AG04450 (cell line): ENCODE measurements around the gene FBXL15. TPM values are rescaled to one million over a fixed set of nuclear protein-coding genes. Genes with fewer than 3 reads are reported as not detected.

Source experiments
- CTCF ChIA-PET: fragments of 300-600, 350-600 bp; formaldehyde crosslinking; extraction: SDS; loops from one replicate; lab custom pipeline; 2022; ENCODE audit warnings: antibody characterized with exemption, inconsistent platforms; lab: Charles Lee
- POLR2A ChIA-PET: fragments of 350-600 bp; formaldehyde crosslinking; extraction: SDS; loops from one replicate; lab custom pipeline; 2021; ENCODE audit warnings: antibody characterized with exemption, inconsistent platforms; lab: Yijun Ruan, JAX
- DNase-seq: peaks from one replicate; pipeline ENCODE4 v3.0.0-alpha.2; 2011; ENCODE audit warnings: low read depth, low spot score
- H3K27ac ChIP-seq: one replicate; pipeline ENCODE4 v1.5.1; 2012; ENCODE audit warnings: low read depth, low read length, control low read depth
- H3K27me3 ChIP-seq: one replicate; pipeline ENCODE4 v1.6.0; 2012; ENCODE audit warnings: low read length; ENCODE audit not compliant: control insufficient read depth, insufficient read depth
- H3K4me3 ChIP-seq: 2 replicates; pipeline ENCODE4 v1.5.1; 2011; ENCODE audit warnings: mild to moderate bottlenecking, low read depth, low read length, control low read depth
- H3K9me3 ChIP-seq: 2 replicates; pipeline ENCODE4 v1.5.1; 2012; ENCODE audit warnings: low read length; ENCODE audit not compliant: control insufficient read depth, insufficient read depth
- CTCF ChIP-seq: IDR thresholded peaks from 2 replicates; pipeline ENCODE4 v1.5.1; 2011; ENCODE audit warnings: low read depth, low read length, control low read depth, inconsistent platforms
- polyA plus RNA-seq: library from polyadenylated mRNA; depleted of rRNA; stranded (reverse); fragments of >200 nt; gene quantifications from 2 replicates; pipeline ENCODE4 v1.2.3, GENCODE V29; 2011

Gene FBXL15
- polyA plus RNA-seq, 1 experiment, result 2.7 TPM

- H3K27ac ChIP-seq, result no peak overlapping the region
- no peak for TF ChIP-seq CTCF
- H3K4me3 ChIP-seq, result no peak overlapping the region
- DNase-seq, result no peak
- ChIA-PET CTCF (no interaction called here), POLR2A (no interaction called here)
- H3K27me3 ChIP-seq, result no peaks in the 10 kb centered on the region
- no peaks in the 10 kb centered on the region for H3K9me3 ChIP-seq
Measured at GRCh38 chr10:102444851-102445250, 24.2 kb downstream of the FBXL15 start.

- H3K27me3 ChIP-seq, result no peaks in the 10 kb centered on the region
- no peak for DNase-seq
Measured at GRCh38 chr10:102449321-102450123, 28.9 kb downstream of the FBXL15 start.

GRCh38 chr10:102450124-102450373 is 29.4 kb downstream of the FBXL15 start:
- peak overlapping the region; percentile 70 for H3K4me3 ChIP-seq
- H3K27me3 ChIP-seq, result no peaks in the 10 kb centered on the region
- CTCF ChIA-PET, result interaction anchor here (0.7 kb wide), 3 partner anchors 13 to 306 kb away, joined by 3 to 4 read pairs (median 4); no protein-coding TSS in a partner anchor
- no peaks in the 10 kb centered on the region; the same call in 1 of the 2 replicates for H3K9me3 ChIP-seq
- H3K27ac ChIP-seq, result no peak overlapping the region
- no peak for DNase-seq
- POLR2A ChIA-PET, result interaction anchor here (0.6 to 1.6 kb wide), 4 partner anchors 15 to 292 kb away, joined by 3 to 22 read pairs (median 4); partner anchors contain the start of gene CUEDC2
- no peak for TF ChIP-seq CTCF

More at GRCh38 chr10:102449321-102450123, 28.9 kb downstream of the FBXL15 start:
- Histone ChIP-seq H3K27ac (no peak overlapping the region), H3K4me3 (peak overlapping the region; percentile 70), H3K9me3 (no peaks in the 10 kb centered on the region; the same call in 1 of the 2 replicates)
- POLR2A ChIA-PET, result interaction anchor here (0.6 to 1.6 kb wide), 3 partner anchors 15 to 42 kb away, joined by 3 to 22 read pairs (median 5); partner anchors contain the start of gene CUEDC2
- no peak for TF ChIP-seq CTCF
- CTCF ChIA-PET, result interaction anchor here (0.7 to 1.0 kb wide), 3 partner anchors 11 to 305 kb away, joined by 4 to 6 read pairs (median 4); no protein-coding TSS in a partner anchor

- ChIA-PET POLR2A (interaction anchor here (0.6 to 1.6 kb wide), 8 partner anchors 16 to 292 kb away, joined by 3 to 22 read pairs (median 3); partner anchors contain the start of gene CUEDC2), CTCF (interaction anchor here (0.7 to 1.3 kb wide), 3 partner anchors 15 to 306 kb away, joined by 3 to 5 read pairs (median 4); no protein-coding TSS in a partner anchor)
- Histone ChIP-seq H3K27ac (no peak overlapping the region), H3K9me3 (no peaks in the 10 kb centered on the region; the same call in 1 of the 2 replicates), H3K27me3 (no peaks in the 10 kb centered on the region), H3K4me3 (peak overlapping the region; percentile 70)
- no peak for DNase-seq
- no peak for TF ChIP-seq CTCF
Measured at GRCh38 chr10:102450374-102451104, 29.9 kb downstream of the FBXL15 start.
